Tibial nerve (tissue), 4 donors: ENCODE results near the gene UMAD1. TPM values are rescaled to one million over a fixed set of nuclear protein-coding genes. Genes with fewer than 3 reads are reported as not detected.

ENCODE experiments used
- DNase-seq, 2 donors: peaks; one replicate each; pipeline ENCODE4 v3.0.0-alpha.2; 2019; ENCODE audit warnings: low spot score in 2 of 2
- H3K27ac ChIP-seq, 4 donors: fragments of 200-600 bp; sonication (generic) in 3 of 4; one replicate each; pipeline ENCODE4 v1.5.1; 2017 to 2019; ENCODE audit warnings: mild to moderate bottlenecking in 1 of 4
- H3K27me3 ChIP-seq, 2 donors: fragments of 200-600 bp; sonication (generic) in 1 of 2; one replicate each; pipeline versions ENCODE4 v1.5.1 to v1.6.0; 2017 to 2019
- H3K36me3 ChIP-seq, 3 donors: fragments of 200-600 bp; sonication (generic); one replicate each; pipeline ENCODE4 v1.5.1; 2018 to 2019
- H3K4me1 ChIP-seq, 4 donors: fragments of 200-600 bp; sonication (generic) in 3 of 4; one replicate each; pipeline ENCODE4 v1.5.1; 2017 to 2019
- H3K4me3 ChIP-seq, 4 donors: fragments of 200-600 bp; sonication (generic) in 3 of 4; one replicate each; pipeline ENCODE4 v1.5.1; 2017 to 2019; ENCODE audit warnings: mild to moderate bottlenecking in 1 of 4, moderate library complexity in 1 of 4
- H3K9me3 ChIP-seq, 4 donors: fragments of 200-600 bp; sonication (generic) in 3 of 4; one replicate each; pipeline ENCODE4 v1.5.1; 2017 to 2019
- CTCF ChIP-seq, 5 experiments: fragments of 200-600 bp in 3 of 5; fragments of 450-650 bp in 2 of 5; sonication (generic) in 3 of 5; IDR thresholded peaks; one replicate each; pipeline ENCODE4 v1.5.1; 2016 to 2019; ENCODE audit warnings: antibody characterized with exemption in 5 of 5, mild to moderate bottlenecking in 3 of 5, moderate library complexity in 2 of 5
- EP300 ChIP-seq, 2 donors: sonication (generic); formaldehyde crosslinking; IDR thresholded peaks; one replicate each; pipeline ENCODE4 v1.6.1; 2017; ENCODE audit warnings: antibody characterized with exemption in 2 of 2, mild to moderate bottlenecking in 1 of 2
- POLR2A ChIP-seq, 2 donors: fragments of 450-650 bp; IDR thresholded peaks; one replicate each; pipeline ENCODE4 v1.6.1; 2017; ENCODE audit warnings: antibody characterized with exemption in 2 of 2, mild to moderate bottlenecking in 2 of 2, moderate library complexity in 2 of 2
- whole genome bisulfite sequencing, 2 donors: methylation state at CpG; one replicate each; pipeline ENCODE4 v1.1.5; 2018; 5-methylcytosine and 5-hydroxymethylcytosine counted together
- total RNA-seq, 4 donors: library from RNA; depleted of rRNA; stranded (reverse); fragments of >200 nt; gene quantifications; one replicate each; pipeline ENCODE4 v1.1.0, GENCODE V29; 2016

UMAD1 gene
- total RNA-seq, 4 donors from 2014 or later = 6.0 to 14.9 (median 10.2) TPM

GRCh38 chr7:7699970-7700369, 59.4 kb downstream of the UMAD1 start:
- H3K4me3 ChIP-seq = no peak overlapping the region
- peak overlapping the region in 2 of 4 donors; percentile 66 to 70 for H3K27ac ChIP-seq
- no peak for DNase-seq
- H3K9me3 ChIP-seq = peaks cover 0 to 4% (median 0%) of the 10 kb centered on the region in 4 donors
- no peaks in the 10 kb centered on the region for H3K36me3 ChIP-seq
- TF ChIP-seq EP300 (IDR thresholded peaks at IDR 0.05) (no peak), POLR2A (IDR thresholded peaks at IDR 0.05) (no peak), CTCF (IDR thresholded peaks at IDR 0.05) (no peak)
- H3K27me3 ChIP-seq = no peaks in the 10 kb centered on the region
- H3K4me1 ChIP-seq = peaks cover 0 to 52% (median 11%) of the 10 kb centered on the region in 4 donors

DNA sequence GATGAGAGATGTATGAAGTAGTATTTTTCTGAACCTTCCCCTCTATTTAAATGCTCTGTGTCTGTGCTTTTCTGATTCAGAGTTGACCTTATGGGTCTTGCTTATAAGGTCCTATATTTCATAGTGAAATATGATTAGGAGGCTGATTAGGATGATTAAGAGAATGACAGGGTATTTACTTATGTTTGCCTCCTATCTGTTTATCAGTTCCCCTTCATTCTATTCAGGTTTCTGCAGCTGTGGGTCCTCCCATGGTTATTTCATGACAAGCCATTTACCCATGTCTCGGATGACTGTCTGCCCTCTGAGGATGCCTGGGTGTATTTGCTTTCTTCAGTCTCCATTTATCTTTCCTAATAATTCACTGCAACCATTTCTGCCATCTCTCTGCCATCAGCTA, 61.0 kb downstream of the UMAD1 start:
- no peaks in the 10 kb centered on the region for H3K27me3 ChIP-seq
- no peaks in the 10 kb centered on the region for H3K36me3 ChIP-seq
- H3K4me1 ChIP-seq = peaks cover 0 to 52% (median 8%) of the 10 kb centered on the region in 4 donors
- H3K4me3 ChIP-seq = no peak overlapping the region
- DNase-seq = no peak
- H3K27ac ChIP-seq = no peak overlapping the region
- peaks cover 0 to 4% (median 0%) of the 10 kb centered on the region in 4 donors for H3K9me3 ChIP-seq
- WGBS, 2 donors = 92 to 93% methylated on average over 1 of the region's 1 CpG
- TF ChIP-seq POLR2A (IDR thresholded peaks at IDR 0.05) (no peak), CTCF (IDR thresholded peaks at IDR 0.05) (no peak), EP300 (IDR thresholded peaks at IDR 0.05) (no peak)

GRCh38 chr7:7702826-7703225, 62.3 kb downstream of the UMAD1 start:
- TF ChIP-seq EP300 (IDR thresholded peaks at IDR 0.05) (no peak), POLR2A (IDR thresholded peaks at IDR 0.05) (no peak), CTCF (IDR thresholded peaks at IDR 0.05) (no peak)
- DNase-seq = no peak
- Histone ChIP-seq H3K4me3 (no peak overlapping the region), H3K27ac (no peak overlapping the region), H3K4me1 (peaks cover 0 to 48% (median 2%) of the 10 kb centered on the region in 4 donors), H3K36me3 (no peaks in the 10 kb centered on the region), H3K27me3 (no peaks in the 10 kb centered on the region), H3K9me3 (peaks cover 0 to 4% (median 0%) of the 10 kb centered on the region in 4 donors)
- WGBS, 2 donors = 71 to 77% methylated on average over 4 of the region's 4 CpGs

GRCh38 chr7:7703427-7703826, 62.9 kb downstream of the UMAD1 start:
- no peak overlapping the region for H3K27ac ChIP-seq
- WGBS, 2 donors = 95 to 97% methylated on average over 7 of the region's 7 CpGs
- TF ChIP-seq EP300 (IDR thresholded peaks at IDR 0.05) (no peak), CTCF (IDR thresholded peaks at IDR 0.05) (no peak), POLR2A (IDR thresholded peaks at IDR 0.05) (no peak)
- no peak for DNase-seq
- H3K27me3 ChIP-seq = no peaks in the 10 kb centered on the region
- H3K36me3 ChIP-seq = no peaks in the 10 kb centered on the region
- no peak overlapping the region for H3K4me3 ChIP-seq
- H3K9me3 ChIP-seq = peaks cover 0 to 4% (median 0%) of the 10 kb centered on the region in 4 donors
- peaks cover 0 to 44% (median 2%) of the 10 kb centered on the region in 4 donors for H3K4me1 ChIP-seq

- H3K4me3 ChIP-seq = no peak overlapping the region
- H3K27me3 ChIP-seq = no peaks in the 10 kb centered on the region
- TF ChIP-seq EP300 (IDR thresholded peaks at IDR 0.05) = no peak
- no peak for TF ChIP-seq CTCF (IDR thresholded peaks at IDR 0.05)
- TF ChIP-seq POLR2A (IDR thresholded peaks at IDR 0.05) = no peak
- H3K27ac ChIP-seq = no peak overlapping the region
- WGBS, 2 donors = 66 to 72% methylated on average over 4 of the region's 4 CpGs
- H3K36me3 ChIP-seq = no peaks in the 10 kb centered on the region
- H3K9me3 ChIP-seq = peaks cover 0 to 4% (median 0%) of the 10 kb centered on the region in 4 donors
- H3K4me1 ChIP-seq = peaks cover 0 to 43% (median 2%) of the 10 kb centered on the region in 4 donors
- DNase-seq = no peak
Observed at GRCh38 chr7:7704867-7705266, 64.3 kb downstream of the UMAD1 start.
